GM12873 (cell line): Measurements from ENCODE around the gene MCCD1.
A peak's percentile ranks its signal among the peaks of the same experiment; 100 is the strongest.

Source experiments
- CTCF ChIP-seq: IDR thresholded peaks from 2 replicates; pipeline ENCODE4 v1.5.1; 2012; ENCODE audit warnings: low read depth, mild to moderate bottlenecking, moderate library complexity, low read length, control low read depth; ENCODE audit not compliant: insufficient read depth; ENCODE audit errors: missing control alignments

The MCCD1 gene

GRCh38 chr6:31544676-31545075 lies 15.9 kb downstream of the MCCD1 start:
- TF ChIP-seq CTCF, result no peak

GRCh38 chr6:31545291-31545690 lies 16.5 kb downstream of the MCCD1 start:
- no peak for TF ChIP-seq CTCF

GRCh38 chr6:31546339-31546957 lies 17.7 kb downstream of the MCCD1 start, which contains the start of gene ATP6V1G2:
Gene ATP6V1G2 (minus strand): TSS chr6:31546608. CDS start chr6:31546559, 49 bp downstream.
- peak; percentile 96 for TF ChIP-seq CTCF

GRCh38 chr6:31546958-31547726 lies 18.4 kb downstream of the MCCD1 start, which contains the start of gene NFKBIL1:
Gene NFKBIL1 (plus strand): TSS chr6:31547608. CDS start chr6:31547695, 87 bp downstream.
- TF ChIP-seq CTCF, result no peak

- no peak for TF ChIP-seq CTCF
These were observed 19.2 kb downstream of the MCCD1 start for GRCh38 chr6:31547727-31548543.

- no peak for TF ChIP-seq CTCF
These were observed 19.7 kb downstream of the MCCD1 start for GRCh38 chr6:31548544-31548873.

GRCh38 chr6:31551371-31551770 lies 22.6 kb downstream of the MCCD1 start:
- peak; percentile 77 for TF ChIP-seq CTCF
